Hematopoietic multipotent progenitor cell treated with erythropoietin and hydrocortisone succinate and interleukin-3 and kit ligand, for 8 days (in vitro differentiated cells): Measurements from ENCODE around the gene PACRG.

Source experiments
- DNase-seq: peaks from one replicate; pipeline ENCODE4 v3.0.0-alpha.2; 2015

Gene PACRG

GRCh38 chr6:163214259-163214658, 486.5 kb downstream of the PACRG start:
- DNase-seq = no peak

GRCh38 chr6:163218361-163218894, 490.7 kb downstream of the PACRG start:
- DNase-seq = no peak

GRCh38 chr6:163226181-163226835, 498.5 kb downstream of the PACRG start:
- DNase-seq = no peak

GRCh38 chr6:163226836-163227485, 499.2 kb downstream of the PACRG start:
- DNase-seq = no peak

GRCh38 chr6:163228041-163228440, 500.3 kb downstream of the PACRG start:
- no peak for DNase-seq

- DNase-seq = no peak
Measured at GRCh38 chr6:163229050-163229449, 501.3 kb downstream of the PACRG start.

- no peak for DNase-seq
Measured at GRCh38 chr6:163230901-163231300, 503.1 kb downstream of the PACRG start.

- no peak for DNase-seq
Measured at GRCh38 chr6:163231356-163232014, 503.7 kb downstream of the PACRG start.

GRCh38 chr6:163232015-163232523, 504.3 kb downstream of the PACRG start:
- no peak for DNase-seq

- no peak for DNase-seq
Measured at GRCh38 chr6:163232649-163233048, 504.9 kb downstream of the PACRG start.

GRCh38 chr6:163237110-163237509, 509.3 kb downstream of the PACRG start:
- DNase-seq = no peak

- no peak for DNase-seq
Measured at GRCh38 chr6:163239572-163240340, 512.0 kb downstream of the PACRG start.

- no peak for DNase-seq
Measured at GRCh38 chr6:163240556-163240955, 512.8 kb downstream of the PACRG start.

- no peak for DNase-seq
Measured at GRCh38 chr6:163241683-163242082, 513.9 kb downstream of the PACRG start.

- DNase-seq = no peak
Measured at GRCh38 chr6:163243083-163243482, 515.3 kb downstream of the PACRG start.

- DNase-seq = no peak
Measured at GRCh38 chr6:163243692-163244589, 516.2 kb downstream of the PACRG start.

- DNase-seq = no peak
Measured at GRCh38 chr6:163248051-163248450, 520.3 kb downstream of the PACRG start.

GRCh38 chr6:163249651-163250101, 521.9 kb downstream of the PACRG start:
- DNase-seq = no peak

- DNase-seq = no peak
Measured at GRCh38 chr6:163250116-163250515, 522.3 kb downstream of the PACRG start.

- no peak for DNase-seq
Measured at GRCh38 chr6:163252061-163252591, 524.4 kb downstream of the PACRG start.

GRCh38 chr6:163253556-163254213, 525.9 kb downstream of the PACRG start:
- no peak for DNase-seq
